Skeletal muscle tissue (tissue), 4 donors: ENCODE results near the gene DLG5. TPM values are rescaled to one million over a fixed set of nuclear protein-coding genes. Genes with fewer than 3 reads are reported as not detected.

Experiments used
- H3K27ac ChIP-seq: one replicate; pipeline ENCODE4 v1.7.0; 2013; ENCODE audit warnings: mild to moderate bottlenecking, low read depth, low read length, inconsistent platforms
- H3K27me3 ChIP-seq, 3 donors: one replicate each; pipeline ENCODE4 v1.7.0; 2013; ENCODE audit warnings: low read length in 3 of 3; ENCODE audit not compliant: control insufficient read depth in 3 of 3, insufficient read depth in 3 of 3
- H3K36me3 ChIP-seq, 3 donors: one replicate each; pipeline ENCODE4 v1.7.0; 2013; ENCODE audit warnings: low read length in 3 of 3; ENCODE audit not compliant: control insufficient read depth in 3 of 3, insufficient read depth in 3 of 3
- H3K4me1 ChIP-seq, 3 donors: one replicate each; pipeline ENCODE4 v1.7.0; 2013; ENCODE audit warnings: low read length in 3 of 3, mild to moderate bottlenecking in 3 of 3; ENCODE audit not compliant: control insufficient read depth in 3 of 3, insufficient read depth in 3 of 3
- H3K4me3 ChIP-seq, 3 donors: one replicate each; pipeline ENCODE4 v1.7.0; 2013; ENCODE audit warnings: low read length in 3 of 3
- H3K9ac ChIP-seq, 3 donors: one replicate each; pipeline ENCODE4 v1.7.0; 2013; ENCODE audit warnings: low read length in 3 of 3, mild to moderate bottlenecking in 3 of 3, moderate library complexity in 2 of 3, low read depth in 1 of 3
- H3K9me3 ChIP-seq, 3 donors: one replicate each; pipeline ENCODE4 v1.7.0; 2013; ENCODE audit warnings: low read length in 3 of 3; ENCODE audit not compliant: control insufficient read depth in 3 of 3
- total RNA-seq: library from RNA; depleted of rRNA; stranded (reverse); fragments of >200 nt; gene quantifications from one replicate; pipeline ENCODE4 v1.2.3, GENCODE V29; 2014
- donor health status: Osteomylitis.

DLG5 gene
- total RNA-seq, 1 donor from 2014 or later, result 14.1 TPM

- Histone ChIP-seq H3K36me3 (no peaks in the 10 kb centered on the region), H3K9me3 (no peaks in the 10 kb centered on the region), H3K9ac (no peak overlapping the region), H3K4me1 (peaks cover 0 to 6% (median 5%) of the 10 kb centered on the region in 3 donors), H3K27ac (no peak overlapping the region), H3K27me3 (no peaks in the 10 kb centered on the region), H3K4me3 (no peak overlapping the region)
Observed at GRCh38 chr10:77932016-77932715, 5.6 kb upstream of the DLG5 start.

GRCh38 chr10:77927402-77928246 lies 1.1 kb upstream of the DLG5 start:
- H3K4me1 ChIP-seq, result peaks cover 21 to 29% (median 28%) of the 10 kb centered on the region in 3 donors
- H3K9me3 ChIP-seq, result no peaks in the 10 kb centered on the region
- H3K27ac ChIP-seq, result no peak overlapping the region
- H3K9ac ChIP-seq, result peak overlapping the region; percentile 51 to 89 (median 67)
- H3K4me3 ChIP-seq, result peak overlapping the region; percentile 49 to 63 (median 57)
- no peaks in the 10 kb centered on the region for H3K36me3 ChIP-seq
- no peaks in the 10 kb centered on the region for H3K27me3 ChIP-seq

GRCh38 chr10:77925795-77926565 lies 575 bp downstream of the DLG5 start:
- H3K27me3 ChIP-seq, result no peaks in the 10 kb centered on the region
- H3K9me3 ChIP-seq, result no peaks in the 10 kb centered on the region
- H3K9ac ChIP-seq, result peak overlapping the region; percentile 81 to 89 (median 89)
- no peaks in the 10 kb centered on the region for H3K36me3 ChIP-seq
- peaks cover 21 to 31% (median 30%) of the 10 kb centered on the region in 3 donors for H3K4me1 ChIP-seq
- H3K27ac ChIP-seq, result peak overlapping the region; percentile 12
- peak overlapping the region; percentile 81 to 88 (median 87) for H3K4me3 ChIP-seq

- peak overlapping the region; percentile 12 for H3K27ac ChIP-seq
- peak overlapping the region; percentile 81 to 88 (median 87) for H3K4me3 ChIP-seq
- no peaks in the 10 kb centered on the region for H3K27me3 ChIP-seq
- H3K9me3 ChIP-seq, result no peaks in the 10 kb centered on the region
- peaks cover 21 to 37% (median 33%) of the 10 kb centered on the region in 3 donors for H3K4me1 ChIP-seq
- H3K36me3 ChIP-seq, result no peaks in the 10 kb centered on the region
- peak overlapping the region; percentile 81 to 89 (median 89) for H3K9ac ChIP-seq
Observed at GRCh38 chr10:77925410-77925794, 1.2 kb downstream of the DLG5 start.

- Histone ChIP-seq H3K9ac (no peak overlapping the region), H3K27ac (no peak overlapping the region), H3K4me1 (peaks cover 25 to 45% (median 42%) of the 10 kb centered on the region in 3 donors), H3K27me3 (no peaks in the 10 kb centered on the region), H3K36me3 (no peaks in the 10 kb centered on the region), H3K4me3 (no peak overlapping the region), H3K9me3 (no peaks in the 10 kb centered on the region)
Observed at GRCh38 chr10:77922566-77923179, 3.9 kb downstream of the DLG5 start.

- Histone ChIP-seq H3K9ac (no peak overlapping the region), H3K27me3 (no peaks in the 10 kb centered on the region), H3K36me3 (no peaks in the 10 kb centered on the region), H3K9me3 (no peaks in the 10 kb centered on the region), H3K4me3 (no peak overlapping the region), H3K27ac (no peak overlapping the region), H3K4me1 (peaks cover 19 to 42% (median 39%) of the 10 kb centered on the region in 3 donors)
Observed at GRCh38 chr10:77922055-77922454, 4.5 kb downstream of the DLG5 start.

- H3K27ac ChIP-seq, result no peak overlapping the region
Observed at GRCh38 chr10:77921395-77921794, 5.2 kb downstream of the DLG5 start.

GRCh38 chr10:77920495-77920894 lies 6.1 kb downstream of the DLG5 start:
- Histone ChIP-seq H3K27ac (no peak overlapping the region), H3K9ac (no peak overlapping the region), H3K27me3 (no peaks in the 10 kb centered on the region), H3K36me3 (no peaks in the 10 kb centered on the region), H3K9me3 (no peaks in the 10 kb centered on the region), H3K4me3 (no peak overlapping the region), H3K4me1 (peaks cover 16 to 36% (median 35%) of the 10 kb centered on the region in 3 donors)

More at GRCh38 chr10:77921395-77921794, 5.2 kb downstream of the DLG5 start:
- no peaks in the 10 kb centered on the region for H3K36me3 ChIP-seq
- H3K4me3 ChIP-seq, result no peak overlapping the region
- H3K9ac ChIP-seq, result no peak overlapping the region
- peaks cover 19 to 42% (median 39%) of the 10 kb centered on the region in 3 donors for H3K4me1 ChIP-seq
- H3K27me3 ChIP-seq, result no peaks in the 10 kb centered on the region
- no peaks in the 10 kb centered on the region for H3K9me3 ChIP-seq

- Histone ChIP-seq H3K4me3 (no peak overlapping the region), H3K27me3 (no peaks in the 10 kb centered on the region), H3K4me1 (peaks cover 8 to 28% (median 28%) of the 10 kb centered on the region in 3 donors), H3K9ac (no peak overlapping the region), H3K27ac (no peak overlapping the region), H3K36me3 (no peaks in the 10 kb centered on the region), H3K9me3 (no peaks in the 10 kb centered on the region)
Observed at GRCh38 chr10:77919713-77920108, 6.8 kb downstream of the DLG5 start.
